MCF 10A (cell line): Measurements from ENCODE around the gene KAZN. TPM values are rescaled to one million over a fixed set of nuclear protein-coding genes. Genes with fewer than 3 reads are reported as not detected.

Experiments
- BruUV-seq: library from RNA; stranded (reverse); fragments of 400-500 nt; replicated peaks from 2 replicates; lab custom pipeline; 2021; lab: Mats Ljungman, UMichigan
- CTCF ChIA-PET: fragments of 300-600 bp; sonication (Branson Sonifier 250); formaldehyde crosslinking; extraction: SDS; loops from one replicate; lab custom pipeline; 2021; ENCODE audit warnings: antibody characterized with exemption, inconsistent platforms; lab: Yijun Ruan, JAX
- POLR2A ChIA-PET: fragments of 300-600, 350-650 bp; sonication (Branson Sonifier 250); formaldehyde crosslinking; extraction: SDS; loops from one replicate; lab custom pipeline; 2020; ENCODE audit warnings: antibody characterized with exemption, inconsistent platforms; lab: Yijun Ruan, JAX
- DNase-seq: peaks from one replicate; pipeline ENCODE4 v3.0.0-alpha.2; 2018; ENCODE audit not compliant: unreplicated experiment
- H3K27ac Mint-ChIP-seq: one replicate; pipeline ENCODE4 v1.8.0; 2022; ENCODE audit warnings: mild to moderate bottlenecking, low read depth, mixed read lengths; ENCODE audit not compliant: unreplicated experiment
- H3K27me3 Mint-ChIP-seq: one replicate; pipeline ENCODE4 v1.8.0; 2022; ENCODE audit warnings: mixed read lengths; ENCODE audit not compliant: insufficient read depth, unreplicated experiment
- H3K36me3 Mint-ChIP-seq: one replicate; pipeline ENCODE4 v1.8.0; 2022; ENCODE audit warnings: mild to moderate bottlenecking, moderate library complexity, mixed read lengths; ENCODE audit not compliant: insufficient read depth, unreplicated experiment
- H3K4me1 Mint-ChIP-seq: one replicate; pipeline ENCODE4 v1.8.0; 2022; ENCODE audit warnings: mixed read lengths; ENCODE audit not compliant: insufficient read depth, unreplicated experiment
- H3K4me3 Mint-ChIP-seq: one replicate; pipeline ENCODE4 v1.8.0; 2022; ENCODE audit warnings: mild to moderate bottlenecking, moderate library complexity, mixed read lengths; ENCODE audit not compliant: unreplicated experiment
- H3K9me3 Mint-ChIP-seq: one replicate; pipeline ENCODE4 v1.8.0; 2022; ENCODE audit warnings: mixed read lengths; ENCODE audit not compliant: unreplicated experiment
- intact Hi-C: fragments of 100-400 bp; cut with micrococcal nuclease; formaldehyde crosslinking; loops from 2 replicates; pipeline ENCODE4 v1.14.1; 2022
- total RNA-seq: library from RNA; stranded (reverse); gene quantifications from 2 replicates; pipeline ENCODE4 v1.2.3, GENCODE V29; 2022
- TF ChIP-seq, protein P1 (sequence below): fragments of 200-600 bp; IDR thresholded peaks from one replicate; pipeline ENCODE4 v1.8.0; 2022; ENCODE audit warnings: antibody characterized with exemption, mild to moderate bottlenecking; ENCODE audit not compliant: unreplicated experiment

Gene KAZN
- total RNA-seq, 1 experiment from 2014 or later: 3.3 TPM

- CTCF ChIA-PET: interaction anchor here (1.2 to 1.4 kb wide), 2 partner anchors 940 to 1088 kb away, joined by 5 read pairs; no protein-coding TSS in a partner anchor
- POLR2A ChIA-PET: no interaction called here
- intact Hi-C loops: no loop called here
- TF ChIP-seq, protein P1, sequence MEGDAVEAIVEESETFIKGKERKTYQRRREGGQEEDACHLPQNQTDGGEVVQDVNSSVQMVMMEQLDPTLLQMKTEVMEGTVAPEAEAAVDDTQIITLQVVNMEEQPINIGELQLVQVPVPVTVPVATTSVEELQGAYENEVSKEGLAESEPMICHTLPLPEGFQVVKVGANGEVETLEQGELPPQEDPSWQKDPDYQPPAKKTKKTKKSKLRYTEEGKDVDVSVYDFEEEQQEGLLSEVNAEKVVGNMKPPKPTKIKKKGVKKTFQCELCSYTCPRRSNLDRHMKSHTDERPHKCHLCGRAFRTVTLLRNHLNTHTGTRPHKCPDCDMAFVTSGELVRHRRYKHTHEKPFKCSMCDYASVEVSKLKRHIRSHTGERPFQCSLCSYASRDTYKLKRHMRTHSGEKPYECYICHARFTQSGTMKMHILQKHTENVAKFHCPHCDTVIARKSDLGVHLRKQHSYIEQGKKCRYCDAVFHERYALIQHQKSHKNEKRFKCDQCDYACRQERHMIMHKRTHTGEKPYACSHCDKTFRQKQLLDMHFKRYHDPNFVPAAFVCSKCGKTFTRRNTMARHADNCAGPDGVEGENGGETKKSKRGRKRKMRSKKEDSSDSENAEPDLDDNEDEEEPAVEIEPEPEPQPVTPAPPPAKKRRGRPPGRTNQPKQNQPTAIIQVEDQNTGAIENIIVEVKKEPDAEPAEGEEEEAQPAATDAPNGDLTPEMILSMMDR: no peak
- Mint-ChIP-seq H3K4me3 (no peak overlapping the region), H3K27ac (no peak overlapping the region), H3K9me3 (no peaks in the 10 kb centered on the region), H3K27me3 (no peaks in the 10 kb centered on the region), H3K4me1 (no peaks in the 10 kb centered on the region), H3K36me3 (peaks cover under 1% of the 10 kb centered on the region)
- BruUV-seq: no TSS peak
- DNase-seq: no peak
These were observed 454.7 kb downstream of the KAZN start for GRCh38 chr1:15053153-15053552.

DNA sequence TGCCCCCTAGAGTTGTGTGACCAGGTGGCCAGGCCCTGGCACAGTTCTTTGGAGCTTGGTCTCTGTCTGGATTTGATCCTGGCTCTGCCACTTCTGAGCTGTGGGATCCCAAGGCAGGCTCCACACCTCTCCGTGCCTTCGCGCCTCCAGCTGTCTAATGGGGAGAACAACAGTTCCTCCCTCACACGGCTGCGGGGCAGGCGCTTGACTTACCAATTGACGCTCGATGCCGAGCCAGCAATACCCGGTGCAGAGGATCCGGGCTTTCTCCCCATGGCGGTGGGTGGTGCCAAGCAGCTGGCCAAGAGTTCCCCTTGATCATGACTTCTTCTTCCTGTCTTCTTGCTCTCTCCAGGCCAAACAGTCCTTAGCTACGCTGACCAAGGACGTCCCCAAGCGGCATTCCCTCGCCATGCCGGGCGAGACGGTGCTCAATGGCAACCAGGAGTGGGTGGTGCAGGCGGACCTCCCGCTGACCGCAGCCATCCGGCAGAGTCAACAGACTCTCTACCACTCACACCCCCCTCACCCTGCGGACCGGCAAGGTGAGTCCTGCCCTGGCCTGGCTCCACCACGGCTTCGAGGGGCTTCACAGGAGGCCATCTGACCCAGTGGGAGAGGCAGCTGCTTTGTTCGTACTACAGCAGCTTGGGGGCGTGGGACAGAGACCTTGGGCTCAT is 457.4 kb downstream of the KAZN start:
- Mint-ChIP-seq H3K4me3 (no peak overlapping the region), H3K27ac (no peak overlapping the region), H3K27me3 (no peaks in the 10 kb centered on the region), H3K4me1 (no peaks in the 10 kb centered on the region), H3K9me3 (no peaks in the 10 kb centered on the region), H3K36me3 (peaks cover 5% of the 10 kb centered on the region)
- POLR2A ChIA-PET: interaction anchor here (1.4 kb wide), 1 partner anchor 14 kb away, joined by 3 read pairs; no protein-coding TSS in a partner anchor
- TF ChIP-seq, protein P1: no peak
- intact Hi-C loops: no loop called here
- no TSS peak for BruUV-seq
- DNase-seq: no peak
- CTCF ChIA-PET: interaction anchor here (1.0 kb wide), 1 partner anchor 28 kb away, joined by 4 read pairs; no protein-coding TSS in a partner anchor

- Mint-ChIP-seq H3K27ac (no peak overlapping the region), H3K9me3 (no peaks in the 10 kb centered on the region), H3K4me3 (no peak overlapping the region), H3K4me1 (no peaks in the 10 kb centered on the region), H3K36me3 (peaks cover 5% of the 10 kb centered on the region), H3K27me3 (no peaks in the 10 kb centered on the region)
- ChIA-PET POLR2A (interaction anchor here (1.4 kb wide), 1 partner anchor 13 kb away, joined by 3 read pairs; no protein-coding TSS in a partner anchor), CTCF (interaction anchor here (1.0 to 1.9 kb wide), 2 partner anchors 9 to 29 kb away, joined by 4 to 11 read pairs; no protein-coding TSS in a partner anchor)
- TF ChIP-seq, protein P1: no peak
- peak; percentile 46 for DNase-seq
- intact Hi-C loops: no loop called here
- no TSS peak for BruUV-seq
These were observed 458.2 kb downstream of the KAZN start for GRCh38 chr1:15056515-15057285.

GRCh38 chr1:15057834-15058233 is 459.3 kb downstream of the KAZN start:
- ChIA-PET CTCF (interaction anchor here (0.6 to 1.9 kb wide), 3 partner anchors 11 to 265 kb away, joined by 3 to 11 read pairs (median 3); no protein-coding TSS in a partner anchor), POLR2A (no interaction called here)
- DNase-seq: no peak
- TF ChIP-seq, protein P1: no peak
- Mint-ChIP-seq H3K36me3 (peaks cover 5% of the 10 kb centered on the region), H3K4me3 (no peak overlapping the region), H3K27me3 (no peaks in the 10 kb centered on the region), H3K9me3 (no peaks in the 10 kb centered on the region), H3K27ac (no peak overlapping the region), H3K4me1 (no peaks in the 10 kb centered on the region)
- intact Hi-C loops: no loop called here
- BruUV-seq: no TSS peak
